ENCODE measurements around the gene SSR3. TPM values are rescaled to one million over a fixed set of nuclear protein-coding genes. Genes with fewer than 3 reads are reported as not detected.

The SSR3 gene
- total RNA-seq, 1 experiment from 2014 or later: 178 TPM

DNA sequence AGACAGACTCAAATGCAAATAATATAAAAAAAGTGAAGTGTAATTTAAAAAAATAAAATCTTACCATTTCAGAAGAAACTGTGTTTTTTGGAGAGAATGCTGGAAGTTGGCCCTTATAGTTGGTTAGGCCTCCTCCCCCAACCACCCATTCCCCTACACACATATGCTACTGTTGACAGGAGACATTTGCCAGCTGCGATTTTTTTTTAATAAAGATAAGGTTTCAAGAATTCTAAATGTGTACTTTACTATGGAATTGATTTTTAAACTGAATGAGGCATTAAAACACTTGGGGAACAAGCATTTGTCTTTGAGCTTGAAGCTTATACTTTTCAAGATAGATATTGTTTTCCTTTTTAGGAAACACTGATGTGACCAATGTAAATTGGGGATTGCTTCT lies 4.4 kb upstream of the SSR3 start:
- no peak overlapping the region for H2AFZ ChIP-seq (ENCODE audit: low read length)
- no TSS peak for BruUV-seq (replicated peaks)
- H4K20me1 ChIP-seq (ENCODE audit: low read length): no peaks in the 10 kb centered on the region
- TF ChIP-seq EZH2phosphoT487 (IDR thresholded peaks at IDR 0.05; ENCODE audit: borderline replicate concordance, low read length): no peak
- TF ChIP-seq, protein P1, sequence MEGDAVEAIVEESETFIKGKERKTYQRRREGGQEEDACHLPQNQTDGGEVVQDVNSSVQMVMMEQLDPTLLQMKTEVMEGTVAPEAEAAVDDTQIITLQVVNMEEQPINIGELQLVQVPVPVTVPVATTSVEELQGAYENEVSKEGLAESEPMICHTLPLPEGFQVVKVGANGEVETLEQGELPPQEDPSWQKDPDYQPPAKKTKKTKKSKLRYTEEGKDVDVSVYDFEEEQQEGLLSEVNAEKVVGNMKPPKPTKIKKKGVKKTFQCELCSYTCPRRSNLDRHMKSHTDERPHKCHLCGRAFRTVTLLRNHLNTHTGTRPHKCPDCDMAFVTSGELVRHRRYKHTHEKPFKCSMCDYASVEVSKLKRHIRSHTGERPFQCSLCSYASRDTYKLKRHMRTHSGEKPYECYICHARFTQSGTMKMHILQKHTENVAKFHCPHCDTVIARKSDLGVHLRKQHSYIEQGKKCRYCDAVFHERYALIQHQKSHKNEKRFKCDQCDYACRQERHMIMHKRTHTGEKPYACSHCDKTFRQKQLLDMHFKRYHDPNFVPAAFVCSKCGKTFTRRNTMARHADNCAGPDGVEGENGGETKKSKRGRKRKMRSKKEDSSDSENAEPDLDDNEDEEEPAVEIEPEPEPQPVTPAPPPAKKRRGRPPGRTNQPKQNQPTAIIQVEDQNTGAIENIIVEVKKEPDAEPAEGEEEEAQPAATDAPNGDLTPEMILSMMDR (conservative IDR thresholded peaks at IDR 0.05; ENCODE audit: low read depth, low read length): no peak
- TF ChIP-seq EZH2 (IDR thresholded peaks at IDR 0.05; ENCODE audit: low read length, unreplicated experiment): no peak
- H3K9ac ChIP-seq (ENCODE audit: low read length): no peak overlapping the region
- no peaks in the 10 kb centered on the region for H3K27me3 ChIP-seq (ENCODE audit: low read length)
- H3K9me2 ChIP-seq (replicated peaks; ENCODE audit: low read length): no peaks in the 10 kb centered on the region
- no peaks in the 10 kb centered on the region for H3K9me3 ChIP-seq (ENCODE audit: low read length)
- ATAC-seq (no peak), DNase-seq (no peak)
- ChIA-PET POLR2A (ENCODE audit: unreplicated experiment) (no interaction called here), CTCF (no interaction called here)
- H3K27ac ChIP-seq (ENCODE audit: low read length): no peak overlapping the region
- no peak overlapping the region for H3K4me2 ChIP-seq (ENCODE audit: low read length)
- H3F3A ChIP-seq (ENCODE audit: low read length, unreplicated experiment): no peaks in the 10 kb centered on the region
- peaks cover 6% of the 10 kb centered on the region for H3K79me2 ChIP-seq (ENCODE audit: low read length)
- no peaks in the 10 kb centered on the region for H3K36me3 ChIP-seq (ENCODE audit: low read depth, low read length)
- no peak overlapping the region for H3K4me3 ChIP-seq (ENCODE audit: low read length)
- H3K4me1 ChIP-seq (ENCODE audit: insufficient read depth, low read length): no peaks in the 10 kb centered on the region
- intact Hi-C loops (cut with micrococcal nuclease): loop anchor here (10.0 kb wide), 1 partner anchor 225 kb away; no protein-coding TSS in a partner anchor

DNA sequence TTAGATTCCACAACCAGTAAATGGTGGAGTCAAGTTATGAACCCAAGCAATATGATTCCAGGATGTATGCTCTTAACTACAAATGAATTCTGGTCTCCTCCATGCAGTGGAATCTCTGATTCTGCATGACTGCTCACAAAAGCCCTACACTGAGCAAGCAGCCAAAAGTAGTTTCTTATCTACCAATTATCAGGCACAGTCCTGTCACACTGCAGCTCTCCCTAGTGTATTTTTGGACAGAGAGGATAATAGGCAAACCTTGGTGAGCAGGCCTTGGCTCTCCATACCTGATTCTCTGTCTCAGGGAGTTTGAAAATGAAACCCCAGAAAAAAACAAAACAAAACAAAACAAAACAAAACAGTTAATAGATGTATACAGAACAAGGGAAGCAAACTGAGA lies 3.5 kb upstream of the SSR3 start:
- no peak overlapping the region for H3K4me2 ChIP-seq (ENCODE audit: low read length)
- no peak overlapping the region for H3K27ac ChIP-seq (ENCODE audit: low read length)
- H3K79me2 ChIP-seq (ENCODE audit: low read length): peaks cover 15% of the 10 kb centered on the region
- no peak overlapping the region for H3K9ac ChIP-seq (ENCODE audit: low read length)
- no peak overlapping the region for H2AFZ ChIP-seq (ENCODE audit: low read length)
- no peaks in the 10 kb centered on the region for H3F3A ChIP-seq (ENCODE audit: low read length, unreplicated experiment)
- ChIA-PET CTCF (no interaction called here), POLR2A (ENCODE audit: unreplicated experiment) (no interaction called here)
- no peaks in the 10 kb centered on the region for H3K9me3 ChIP-seq (ENCODE audit: low read length)
- H4K20me1 ChIP-seq (ENCODE audit: low read length): 0 out of 2 replicates have a peak, but pooled peaks cover 4% of the 10 kb centered on the region
- no peak for ATAC-seq
- peaks cover 4% of the 10 kb centered on the region for H3K4me1 ChIP-seq (ENCODE audit: insufficient read depth, low read length)
- TF ChIP-seq EZH2phosphoT487 (IDR thresholded peaks at IDR 0.05; ENCODE audit: borderline replicate concordance, low read length) (no peak), EZH2 (IDR thresholded peaks at IDR 0.05; ENCODE audit: low read length, unreplicated experiment) (no peak)
- TF ChIP-seq, protein P1 (conservative IDR thresholded peaks at IDR 0.05; ENCODE audit: low read depth, low read length): no peak
- DNase-seq: no peak
- BruUV-seq (replicated peaks): no TSS peak
- no peaks in the 10 kb centered on the region for H3K9me2 ChIP-seq (replicated peaks; ENCODE audit: low read length)
- intact Hi-C loops (cut with micrococcal nuclease): loop anchor here (10.0 kb wide), 1 partner anchor 226 kb away; no protein-coding TSS in a partner anchor
- H3K4me3 ChIP-seq (ENCODE audit: low read length): no peak overlapping the region
- no peaks in the 10 kb centered on the region for H3K27me3 ChIP-seq (ENCODE audit: low read length)
- no peaks in the 10 kb centered on the region for H3K36me3 ChIP-seq (ENCODE audit: low read depth, low read length)

DNA sequence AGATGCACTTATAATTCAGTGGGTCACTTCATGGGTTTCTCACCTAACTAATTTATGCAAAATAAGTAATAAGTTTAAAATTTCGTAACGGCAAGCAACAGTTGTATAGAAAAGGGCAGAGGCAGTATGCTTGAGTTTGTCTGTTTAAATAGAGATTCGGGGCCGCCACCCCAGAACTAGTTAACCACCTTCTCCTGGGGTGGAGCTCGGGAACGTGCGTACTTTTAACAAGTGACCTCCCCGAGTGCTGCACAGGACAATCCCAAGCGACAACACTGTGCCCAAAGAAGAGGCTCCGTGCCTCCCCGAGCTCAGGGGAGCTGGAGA lies 439 bp downstream of the SSR3 start:
- Histone ChIP-seq H3F3A (ENCODE audit: low read length, unreplicated experiment) (no peaks in the 10 kb centered on the region), H3K9me2 (replicated peaks; ENCODE audit: low read length) (no peaks in the 10 kb centered on the region), H3K9me3 (ENCODE audit: low read length) (no peaks in the 10 kb centered on the region), H3K4me2 (ENCODE audit: low read length) (peak overlapping the region; percentile 93), H3K4me1 (ENCODE audit: insufficient read depth, low read length) (peaks cover 36% of the 10 kb centered on the region), H3K27me3 (ENCODE audit: low read length) (no peaks in the 10 kb centered on the region), H3K9ac (ENCODE audit: low read length) (peak overlapping the region; percentile 96), H3K27ac (ENCODE audit: low read length) (peak overlapping the region; percentile 54), H3K79me2 (ENCODE audit: low read length) (peaks cover 55% of the 10 kb centered on the region), H3K4me3 (ENCODE audit: low read length) (peak overlapping the region; percentile 96), H3K36me3 (ENCODE audit: low read depth, low read length) (peaks cover 35% of the 10 kb centered on the region), H2AFZ (ENCODE audit: low read length) (peak overlapping the region; percentile 86), H4K20me1 (ENCODE audit: low read length) (peaks cover 19% of the 10 kb centered on the region; the same call in 1 of the 2 replicates)
- no peak for DNase-seq
- TF ChIP-seq EZH2phosphoT487 (IDR thresholded peaks at IDR 0.05; ENCODE audit: borderline replicate concordance, low read length): no peak
- TF ChIP-seq, protein P1 (conservative IDR thresholded peaks at IDR 0.05; ENCODE audit: low read depth, low read length): no peak
- no peak for TF ChIP-seq EZH2 (IDR thresholded peaks at IDR 0.05; ENCODE audit: low read length, unreplicated experiment)
- CTCF ChIA-PET: interaction anchor here (1.0 to 1.4 kb wide), 2 partner anchors 19 to 119 kb away, joined by 3 to 5 read pairs; no protein-coding TSS in a partner anchor
- POLR2A ChIA-PET (ENCODE audit: unreplicated experiment): interaction anchor here (0.6 to 0.8 kb wide), 2 partner anchors 76 to 99 kb away, joined by 4 read pairs; no protein-coding TSS in a partner anchor
- intact Hi-C loops (cut with micrococcal nuclease): loop anchor here (2.0 to 10.0 kb wide), 3 partner anchors 76 to 526 kb away; no protein-coding TSS in a partner anchor
- TSS peak; percentile 35 for BruUV-seq (replicated peaks)
- ATAC-seq: no peak
